H1 (cell line): ENCODE results near the gene LMBR1.

Experiments used
- CREB1 ChIP-seq: IDR thresholded peaks from 2 replicates; pipeline ENCODE4 v1.6.1; 2012; ENCODE audit warnings: inconsistent platforms
- EGR1 ChIP-seq: IDR thresholded peaks from 2 replicates; pipeline ENCODE4 v1.6.1; 2011; ENCODE audit warnings: low read depth, low read length, borderline replicate concordance
- EP300 ChIP-seq, 2 experiments: IDR thresholded peaks; 1 replicate in 1 of 2; 2 replicates in 1 of 2; pipeline ENCODE4 v1.6.1; 2011 to 2012; ENCODE audit warnings: low read depth in 2 of 2, low read length in 2 of 2, mild to moderate bottlenecking in 2 of 2, borderline replicate concordance in 1 of 2, inconsistent platforms in 1 of 2, moderate library complexity in 1 of 2
- EZH2 ChIP-seq: fragments of 200-600 bp; sonication (generic); IDR thresholded peaks from 2 replicates; pipeline ENCODE4 v1.7.1; 2012; ENCODE audit warnings: low read depth, mild to moderate bottlenecking, moderate library complexity, low read length, inconsistent platforms; ENCODE audit not compliant: severe bottlenecking
- JUND ChIP-seq: IDR thresholded peaks from 2 replicates; pipeline ENCODE4 v1.6.1; 2011; ENCODE audit warnings: mild to moderate bottlenecking, improper control_type of control experiment, low read length
- KDM4A ChIP-seq: IDR thresholded peaks from one replicate; pipeline ENCODE4 v1.7.1; 2012; ENCODE audit warnings: low read depth, mild to moderate bottlenecking, moderate library complexity, low read length, inconsistent platforms; ENCODE audit not compliant: severe bottlenecking
- POLR2AphosphoS5 ChIP-seq: IDR thresholded peaks from 2 replicates; pipeline ENCODE4 v1.6.1; 2011; ENCODE audit warnings: low read depth, low read length
- SP2 ChIP-seq: IDR thresholded peaks from 2 replicates; pipeline ENCODE4 v1.6.1; 2012; ENCODE audit warnings: mild to moderate bottlenecking, low read length, inconsistent platforms
- SRF ChIP-seq: IDR thresholded peaks from 2 replicates; pipeline ENCODE4 v1.6.1; 2011; ENCODE audit warnings: mild to moderate bottlenecking, low read depth, low read length, moderate library complexity
- YY1 ChIP-seq: IDR thresholded peaks from 2 replicates; pipeline ENCODE4 v1.6.1; 2011; ENCODE audit warnings: low read depth, mild to moderate bottlenecking, low read length
- TF ChIP-seq, protein P1 (sequence below): IDR thresholded peaks from 2 replicates; pipeline ENCODE4 v1.6.1; 2011; ENCODE audit warnings: low read length, improper control_type of control experiment
- TF ChIP-seq, protein P2 (sequence below), 3 experiments: IDR thresholded peaks; 1 replicate in 2 of 3; 2 replicates in 1 of 3; pipeline versions ENCODE4 v1.5.1 to v1.6.1; 2011; ENCODE audit warnings: low read length in 3 of 3, mild to moderate bottlenecking in 3 of 3, inconsistent platforms in 2 of 3, low read depth in 1 of 3, moderate library complexity in 1 of 3; ENCODE audit not compliant: insufficient read depth in 1 of 3; ENCODE audit errors: control extremely low read depth in 1 of 3

DNA sequence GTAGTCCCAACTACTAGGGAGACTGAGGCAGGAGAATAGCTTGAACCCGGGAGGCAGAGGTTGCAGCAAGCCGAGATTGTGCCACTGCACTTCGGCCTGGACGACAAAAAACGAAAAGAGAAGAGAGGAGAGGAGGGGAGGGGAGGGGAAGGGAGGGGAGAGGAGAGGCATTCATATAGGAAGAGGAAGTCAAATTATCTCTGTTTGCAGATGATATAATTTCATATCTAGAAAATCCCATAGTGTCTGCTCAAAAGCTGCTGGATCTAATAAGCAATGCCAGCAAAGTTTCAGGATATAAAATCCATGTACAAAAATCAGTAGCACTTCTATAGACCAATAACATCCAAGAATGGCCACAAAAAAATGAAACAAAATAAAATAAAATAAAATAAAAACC lies 120.3 kb downstream of the LMBR1 start:
- TF ChIP-seq POLR2AphosphoS5, result no peak
- TF ChIP-seq JUND, result no peak
- TF ChIP-seq, protein P1, sequence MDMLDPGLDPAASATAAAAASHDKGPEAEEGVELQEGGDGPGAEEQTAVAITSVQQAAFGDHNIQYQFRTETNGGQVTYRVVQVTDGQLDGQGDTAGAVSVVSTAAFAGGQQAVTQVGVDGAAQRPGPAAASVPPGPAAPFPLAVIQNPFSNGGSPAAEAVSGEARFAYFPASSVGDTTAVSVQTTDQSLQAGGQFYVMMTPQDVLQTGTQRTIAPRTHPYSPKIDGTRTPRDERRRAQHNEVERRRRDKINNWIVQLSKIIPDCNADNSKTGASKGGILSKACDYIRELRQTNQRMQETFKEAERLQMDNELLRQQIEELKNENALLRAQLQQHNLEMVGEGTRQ, result no peak
- TF ChIP-seq EGR1, result no peak
- no peak for TF ChIP-seq EP300 (IDR thresholded peaks at IDR 0.05; ENCODE audit: borderline replicate concordance in 1 of 2, low read depth in 2 of 2, low read length in 2 of 2)
- TF ChIP-seq, protein P2, sequence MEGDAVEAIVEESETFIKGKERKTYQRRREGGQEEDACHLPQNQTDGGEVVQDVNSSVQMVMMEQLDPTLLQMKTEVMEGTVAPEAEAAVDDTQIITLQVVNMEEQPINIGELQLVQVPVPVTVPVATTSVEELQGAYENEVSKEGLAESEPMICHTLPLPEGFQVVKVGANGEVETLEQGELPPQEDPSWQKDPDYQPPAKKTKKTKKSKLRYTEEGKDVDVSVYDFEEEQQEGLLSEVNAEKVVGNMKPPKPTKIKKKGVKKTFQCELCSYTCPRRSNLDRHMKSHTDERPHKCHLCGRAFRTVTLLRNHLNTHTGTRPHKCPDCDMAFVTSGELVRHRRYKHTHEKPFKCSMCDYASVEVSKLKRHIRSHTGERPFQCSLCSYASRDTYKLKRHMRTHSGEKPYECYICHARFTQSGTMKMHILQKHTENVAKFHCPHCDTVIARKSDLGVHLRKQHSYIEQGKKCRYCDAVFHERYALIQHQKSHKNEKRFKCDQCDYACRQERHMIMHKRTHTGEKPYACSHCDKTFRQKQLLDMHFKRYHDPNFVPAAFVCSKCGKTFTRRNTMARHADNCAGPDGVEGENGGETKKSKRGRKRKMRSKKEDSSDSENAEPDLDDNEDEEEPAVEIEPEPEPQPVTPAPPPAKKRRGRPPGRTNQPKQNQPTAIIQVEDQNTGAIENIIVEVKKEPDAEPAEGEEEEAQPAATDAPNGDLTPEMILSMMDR (IDR thresholded peaks at IDR 0.05; ENCODE audit: control extremely low read depth in 1 of 3, insufficient read depth in 1 of 3, low read depth in 1 of 3, low read length in 3 of 3), result no peak
- no peak for TF ChIP-seq SRF
- no peak for TF ChIP-seq CREB1
- TF ChIP-seq YY1, result no peak
- TF ChIP-seq KDM4A, result no peak
- no peak for TF ChIP-seq SP2
- TF ChIP-seq EZH2, result no peak
